IPS DF 4.7 (cell line): ENCODE data around the gene FAM170A.

Experiments
- DNase-seq: peaks from one replicate; pipeline ENCODE4 v3.0.0-alpha.2; 2013; ENCODE audit warnings: low spot score; ENCODE audit errors: extremely low read depth

Gene FAM170A

DNA sequence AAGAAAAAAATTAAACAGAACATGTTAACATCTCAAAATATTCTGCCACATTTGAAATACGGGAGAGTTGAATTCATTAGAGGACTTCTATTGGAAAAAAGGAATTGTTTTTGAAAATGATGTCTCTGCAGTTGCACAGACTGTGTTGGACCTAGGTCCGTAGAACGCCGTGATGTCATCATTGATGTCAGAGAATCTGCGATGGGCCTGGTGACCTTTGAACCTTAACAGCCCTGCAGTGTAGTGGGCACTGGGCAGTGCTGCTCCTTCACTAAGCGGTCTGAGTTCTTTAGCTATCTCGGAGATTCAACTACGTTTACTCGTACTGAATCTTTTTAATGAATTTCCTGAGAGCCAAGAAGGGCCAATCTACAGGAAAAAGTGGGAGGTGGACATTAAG lies at the start of gene FAM170A:
FAM170A (plus strand) TSS at position 220 of the 400 bp plus-strand sequence. CDS start 211 bp downstream, outside the sequence.
- DNase-seq: no peak

- DNase-seq: no peak
Measured at GRCh38 chr5:119582987-119583386, 46.4 kb upstream of the FAM170A start.

DNA sequence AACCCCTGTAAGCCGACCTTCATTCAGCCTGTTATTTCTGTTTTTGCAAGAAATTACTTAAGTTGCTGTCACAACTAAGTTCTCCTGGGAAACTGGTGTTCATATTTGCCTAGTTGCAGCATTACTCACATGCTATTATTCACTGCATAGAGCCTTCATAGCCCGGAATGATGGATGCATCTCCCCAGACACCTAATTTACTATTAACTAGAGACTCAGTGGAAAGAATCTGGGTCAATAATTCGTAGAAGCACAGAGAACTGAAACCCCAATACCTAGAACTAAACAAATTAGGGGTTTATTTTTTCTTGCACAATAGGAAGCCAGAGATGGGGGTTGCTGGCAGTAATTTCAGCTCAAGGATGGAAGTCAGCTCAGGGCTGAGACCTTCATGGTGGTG lies 45.7 kb upstream of the FAM170A start:
- DNase-seq: no peak

- no peak for DNase-seq
Measured at GRCh38 chr5:119596046-119596445, 33.3 kb upstream of the FAM170A start.

DNA sequence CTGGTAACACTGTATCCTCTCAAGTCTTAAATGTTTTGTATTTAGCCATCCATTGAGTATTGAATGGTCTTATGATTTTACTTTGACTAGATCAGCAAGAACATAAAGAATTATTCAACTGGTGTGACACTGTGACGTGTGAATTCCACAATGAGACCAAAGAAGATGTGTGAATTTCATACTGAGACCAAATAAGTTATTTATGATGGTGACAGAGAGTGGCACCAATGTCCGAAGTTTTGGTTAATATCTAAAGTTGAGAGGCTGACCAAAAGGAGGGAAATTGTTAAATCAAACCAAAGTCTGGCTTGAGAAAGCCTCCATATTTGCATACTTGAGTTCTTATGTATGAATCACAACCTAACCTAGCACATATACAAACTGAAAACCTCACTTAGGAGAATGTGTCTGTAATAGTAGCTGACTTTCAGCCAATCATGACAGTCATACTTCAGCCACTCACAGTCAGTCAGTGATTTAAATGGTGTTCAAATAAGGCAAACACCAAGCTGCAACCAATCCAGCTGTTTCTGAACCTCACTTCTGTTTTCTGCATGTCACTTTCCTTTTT lies 31.5 kb upstream of the FAM170A start:
- DNase-seq: no peak

GRCh38 chr5:119613937-119614336 lies 15.4 kb upstream of the FAM170A start:
- no peak for DNase-seq

DNA sequence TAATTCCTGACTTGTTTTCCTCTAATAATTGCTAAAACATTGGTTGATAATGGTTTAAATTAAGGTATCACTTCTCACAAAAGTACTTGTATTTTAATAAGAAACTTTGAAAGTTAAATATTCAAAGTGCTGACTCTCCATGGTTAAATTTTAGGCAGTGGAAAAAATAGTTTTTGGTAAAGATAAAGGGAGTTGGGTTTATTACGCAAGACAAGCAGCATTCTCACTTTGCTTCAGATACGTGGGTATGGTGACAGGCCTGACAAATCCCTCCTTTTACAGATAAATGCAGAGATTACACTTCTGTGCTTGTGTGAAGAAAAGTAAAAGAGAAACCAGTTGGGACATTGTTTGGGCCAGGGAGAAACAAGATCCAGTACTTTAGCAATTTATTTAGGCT lies 14.5 kb upstream of the FAM170A start:
- no peak for DNase-seq

DNA sequence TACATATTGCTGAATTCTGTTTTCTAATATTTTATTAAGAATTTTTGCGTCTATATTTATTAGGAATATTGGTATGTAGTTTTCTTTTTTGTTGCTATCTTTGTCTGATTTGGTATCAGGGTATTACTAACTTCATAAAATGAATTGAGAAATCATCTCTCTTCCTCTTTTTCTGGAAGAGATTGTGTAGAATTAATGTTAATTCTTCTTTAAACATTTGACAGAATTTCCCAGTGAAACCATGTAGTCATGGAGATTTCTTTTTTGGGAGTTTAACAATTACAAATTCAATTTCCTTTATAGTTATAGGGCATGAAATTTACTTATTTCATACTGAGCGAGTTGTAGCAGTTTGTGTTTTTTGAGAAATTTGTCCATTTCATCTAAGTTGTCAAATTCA lies 3.3 kb upstream of the FAM170A start:
- DNase-seq: no peak

DNA sequence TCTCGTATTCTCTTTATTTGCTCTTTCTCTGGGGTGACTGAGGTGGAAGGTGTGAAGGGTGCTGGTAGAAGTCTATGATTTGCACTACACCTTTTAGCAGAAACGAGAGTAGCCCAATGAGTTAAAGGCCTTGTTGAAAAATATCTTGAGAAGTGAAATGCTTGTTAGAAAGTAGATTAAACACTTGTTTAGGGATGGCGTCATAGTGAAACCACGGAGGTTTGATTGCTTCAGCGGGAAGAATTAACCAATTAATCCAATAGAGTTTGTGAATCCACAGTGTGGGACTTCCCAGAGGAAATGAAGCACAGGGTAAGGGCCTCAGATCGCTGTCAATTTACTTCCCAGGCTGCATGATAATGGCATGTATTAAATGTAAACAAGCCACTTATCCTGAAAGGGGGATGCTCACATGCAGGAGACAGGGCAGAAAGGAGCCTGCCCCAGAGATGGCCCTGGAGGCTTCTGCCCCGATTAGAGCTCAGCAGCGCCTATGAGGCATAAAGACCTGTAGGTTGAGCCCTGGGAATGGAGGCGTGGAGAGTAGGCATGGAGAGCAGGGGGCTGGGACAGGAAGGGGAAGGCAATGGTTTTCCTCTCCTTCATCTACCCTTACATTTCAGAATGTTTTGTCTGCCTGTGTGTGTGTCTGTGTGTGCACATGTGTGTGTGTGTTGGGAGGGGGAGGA lies 1.5 kb downstream of the FAM170A start:
- DNase-seq: no peak

DNA sequence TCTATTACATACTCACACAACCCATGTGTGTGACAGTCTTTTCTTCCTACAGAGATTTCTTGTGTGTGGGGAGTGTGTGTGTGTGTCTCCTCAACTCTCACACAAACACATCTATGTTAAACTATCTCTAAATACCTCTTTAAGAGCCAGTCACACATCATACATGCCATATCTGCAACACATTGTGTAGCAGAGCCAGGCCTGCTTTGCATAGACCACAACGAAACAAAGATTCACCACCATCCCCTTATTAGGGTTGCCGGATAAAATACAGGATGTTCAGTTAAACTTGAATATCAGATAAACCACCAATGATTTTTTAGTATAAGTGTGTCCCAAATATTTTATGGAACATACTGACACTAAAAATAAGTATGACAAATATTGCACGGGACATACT lies 2.3 kb downstream of the FAM170A start:
- DNase-seq: no peak

DNA sequence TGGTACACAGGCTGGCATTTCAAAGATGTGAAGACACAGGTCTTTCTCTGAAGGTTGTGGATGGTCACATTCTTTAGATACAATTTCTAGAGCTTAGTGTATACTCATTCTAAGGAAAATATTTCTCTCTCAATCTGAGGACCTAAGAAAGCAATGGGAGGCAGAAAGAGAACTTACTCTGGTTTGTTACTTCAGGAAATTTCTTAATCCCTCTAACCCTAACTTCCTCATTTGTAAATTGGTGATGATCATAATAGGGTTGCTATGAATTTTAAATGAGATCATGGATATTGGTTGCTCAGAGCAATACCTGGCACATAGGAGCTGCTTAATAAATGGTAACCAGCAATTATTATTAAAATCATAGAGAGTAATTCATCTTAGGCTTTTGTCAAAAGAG lies 22.1 kb downstream of the FAM170A start:
- DNase-seq: no peak

DNA sequence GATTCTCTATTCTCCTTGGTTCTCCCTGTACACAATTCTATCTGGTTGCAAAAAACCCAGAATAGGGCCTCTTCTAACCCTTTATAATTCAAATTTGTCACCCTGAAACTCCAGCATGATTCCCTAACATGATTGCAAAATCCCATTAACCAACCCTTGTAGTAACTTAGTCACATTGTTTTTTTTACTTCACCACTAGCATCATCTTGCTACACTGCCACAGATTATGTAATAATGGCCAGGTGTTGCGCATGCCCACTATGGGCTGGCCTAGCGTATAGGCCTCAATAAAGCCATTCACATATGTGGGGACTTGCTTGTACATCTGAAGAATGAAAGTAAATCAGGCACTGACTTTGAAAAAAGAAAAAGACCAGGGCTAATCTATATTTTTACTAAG lies 25.7 kb downstream of the FAM170A start:
- DNase-seq: no peak

DNA sequence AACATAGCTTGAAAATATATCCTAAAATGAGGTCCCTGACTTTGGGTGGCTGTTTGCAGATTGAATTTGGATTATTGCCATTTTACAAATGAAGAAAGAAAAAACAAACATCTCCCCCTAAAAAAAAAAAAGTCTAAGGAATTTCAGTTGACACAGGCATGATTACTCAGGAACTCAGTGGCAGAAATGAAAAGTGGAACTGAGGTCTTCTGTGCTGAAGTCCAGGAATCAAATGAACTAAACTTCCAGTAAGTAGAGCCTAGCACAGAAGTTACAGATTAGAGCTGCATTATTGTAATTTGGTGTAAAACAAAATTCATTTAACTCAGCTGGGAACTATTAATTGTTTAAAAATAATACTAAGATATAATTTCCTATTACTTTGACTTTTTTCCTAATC lies 26.7 kb downstream of the FAM170A start:
- DNase-seq: no peak

DNA sequence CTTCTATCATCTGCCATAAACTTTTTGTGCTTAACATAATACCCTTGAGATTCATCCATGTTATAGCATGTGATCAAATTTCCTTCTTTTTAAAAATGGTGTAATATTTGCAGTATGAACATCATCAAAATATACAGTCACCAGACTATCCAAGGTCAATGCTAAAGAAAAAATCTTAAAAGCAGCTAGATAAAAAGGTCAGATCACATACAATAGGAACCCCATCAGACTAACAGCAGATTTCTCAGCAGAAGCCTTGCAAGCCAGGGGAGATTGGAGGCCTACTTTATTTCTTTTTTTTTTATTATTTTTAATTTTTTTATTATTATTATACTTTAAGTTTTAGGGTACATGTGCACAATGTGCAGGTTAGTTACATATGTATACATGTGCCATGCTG lies 37.2 kb downstream of the FAM170A start:
- DNase-seq: no peak

GRCh38 chr5:119678351-119679028 lies 49.1 kb downstream of the FAM170A start:
- no peak for DNase-seq

- no peak for DNase-seq
Measured at GRCh38 chr5:119680080-119680479, 50.7 kb downstream of the FAM170A start.

DNA sequence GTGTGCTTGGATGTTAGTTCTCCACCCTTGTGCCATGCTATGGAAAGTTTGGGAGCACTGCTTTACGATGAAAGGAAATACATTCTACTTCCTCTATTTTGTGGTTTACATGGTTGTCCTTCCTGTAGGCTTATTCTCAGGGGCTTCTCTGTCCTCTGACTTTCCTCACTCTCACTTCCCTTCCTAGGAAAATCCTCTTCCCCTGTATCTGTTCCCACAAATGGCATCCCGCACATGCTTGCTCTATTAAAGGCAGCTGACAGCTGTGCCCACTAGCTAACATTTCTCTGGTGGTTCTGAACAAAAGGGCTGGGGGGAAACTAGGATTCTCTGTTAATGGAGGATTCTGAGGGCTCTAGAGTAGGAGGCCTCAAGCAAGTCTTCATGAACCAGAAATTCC lies 52.4 kb downstream of the FAM170A start:
- no peak for DNase-seq

DNA sequence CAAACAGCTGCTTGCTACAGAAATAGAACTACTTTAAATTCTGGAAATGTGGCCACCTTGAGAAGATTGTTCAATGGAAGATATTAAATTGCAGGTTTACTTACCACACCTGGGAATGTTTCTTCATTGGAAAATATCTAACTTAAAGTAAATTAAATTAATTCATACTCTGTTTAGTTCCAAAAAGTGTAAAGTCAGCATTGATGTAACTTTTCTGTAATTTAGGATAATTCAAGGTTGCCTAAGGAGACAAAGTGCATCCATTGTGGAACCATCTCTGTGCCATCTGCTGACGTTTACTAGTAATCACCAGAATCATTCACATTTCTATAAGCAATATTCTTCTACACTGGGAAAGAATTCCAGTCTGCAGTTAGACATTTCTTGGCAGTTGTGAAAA lies 53.0 kb downstream of the FAM170A start:
- DNase-seq: no peak
